Endothelial cell (in vitro differentiated cells): Measurements from ENCODE around the gene PTTG2. TPM values are rescaled to one million over a fixed set of nuclear protein-coding genes. Genes with fewer than 3 reads are reported as not detected.

ENCODE experiments used
- DNase-seq: peaks from one replicate; pipeline ENCODE4 v3.0.0; 2021; ENCODE audit warnings: low spot score
- H3K27ac Mint-ChIP-seq: one replicate; pipeline ENCODE4 v1.8.0; 2021; ENCODE audit warnings: mixed read lengths, inconsistent platforms; ENCODE audit not compliant: unreplicated experiment
- H3K27me3 Mint-ChIP-seq: one replicate; pipeline ENCODE4 v1.8.0; 2021; ENCODE audit warnings: mild to moderate bottlenecking, moderate library complexity, mixed read lengths, inconsistent platforms; ENCODE audit not compliant: unreplicated experiment
- H3K36me3 Mint-ChIP-seq: one replicate; pipeline ENCODE4 v1.8.0; 2021; ENCODE audit warnings: mild to moderate bottlenecking, low read depth, mixed read lengths, inconsistent platforms; ENCODE audit not compliant: unreplicated experiment
- H3K4me1 Mint-ChIP-seq: one replicate; pipeline ENCODE4 v1.8.0; 2021; ENCODE audit warnings: mild to moderate bottlenecking, mixed read lengths, inconsistent platforms; ENCODE audit not compliant: unreplicated experiment
- H3K4me3 Mint-ChIP-seq: one replicate; pipeline ENCODE4 v1.8.0; 2021; ENCODE audit warnings: mild to moderate bottlenecking, mixed read lengths, inconsistent platforms; ENCODE audit not compliant: unreplicated experiment
- H3K9me3 Mint-ChIP-seq: one replicate; pipeline ENCODE4 v1.8.0; 2021; ENCODE audit warnings: mixed read lengths, inconsistent platforms; ENCODE audit not compliant: unreplicated experiment
- CTCF ChIP-seq: fragments of 200-600 bp; sonication (generic); IDR thresholded peaks from one replicate; pipeline ENCODE4 v1.5.0; 2021; ENCODE audit warnings: antibody characterized with exemption; ENCODE audit not compliant: unreplicated experiment
- total RNA-seq: library from RNA; stranded (reverse); fragmentation: NEBNext Ultra II Directional; extraction: Animal tissue kit (Norgen Biotek cat#: 25700); gene quantifications from one replicate; pipeline ENCODE4 v1.2.1, GENCODE V29; 2021; ENCODE audit not compliant: unreplicated experiment

PTTG2 gene
- total RNA-seq, 1 donor from 2014 or later = not detected

- Mint-ChIP-seq H3K36me3 (no peaks in the 10 kb centered on the region), H3K27ac (peak overlapping the region; percentile 22), H3K4me3 (no peak overlapping the region), H3K4me1 (peaks cover 11% of the 10 kb centered on the region), H3K9me3 (no peaks in the 10 kb centered on the region), H3K27me3 (peaks cover 12% of the 10 kb centered on the region)
- TF ChIP-seq CTCF = no peak
- no peak for DNase-seq
These were observed 21.2 kb downstream of the PTTG2 start for GRCh38 chr4:37981425-37981824.

GRCh38 chr4:37981844-37982720 is 21.9 kb downstream of the PTTG2 start:
- Mint-ChIP-seq H3K4me1 (peaks cover 11% of the 10 kb centered on the region), H3K36me3 (no peaks in the 10 kb centered on the region), H3K27me3 (peaks cover 12% of the 10 kb centered on the region), H3K4me3 (no peak overlapping the region), H3K27ac (no peak overlapping the region), H3K9me3 (no peaks in the 10 kb centered on the region)
- no peak for TF ChIP-seq CTCF
- no peak for DNase-seq

- no peak for DNase-seq
- Mint-ChIP-seq H3K27me3 (peaks cover 12% of the 10 kb centered on the region), H3K27ac (no peak overlapping the region), H3K4me3 (no peak overlapping the region), H3K4me1 (peaks cover 11% of the 10 kb centered on the region), H3K9me3 (no peaks in the 10 kb centered on the region), H3K36me3 (no peaks in the 10 kb centered on the region)
- no peak for TF ChIP-seq CTCF
These were observed 22.5 kb downstream of the PTTG2 start for GRCh38 chr4:37982736-37983135.

GRCh38 chr4:37983951-37984350 is 23.8 kb downstream of the PTTG2 start:
- no peaks in the 10 kb centered on the region for H3K36me3 Mint-ChIP-seq
- H3K4me1 Mint-ChIP-seq = peaks cover 11% of the 10 kb centered on the region
- H3K4me3 Mint-ChIP-seq = no peak overlapping the region
- no peaks in the 10 kb centered on the region for H3K9me3 Mint-ChIP-seq
- no peak for DNase-seq
- peaks cover 7% of the 10 kb centered on the region for H3K27me3 Mint-ChIP-seq
- TF ChIP-seq CTCF = no peak
- H3K27ac Mint-ChIP-seq = no peak overlapping the region

GRCh38 chr4:37985730-37986275 is 25.6 kb downstream of the PTTG2 start:
- Mint-ChIP-seq H3K27ac (no peak overlapping the region), H3K4me1 (peaks cover 15% of the 10 kb centered on the region), H3K4me3 (no peak overlapping the region), H3K27me3 (peaks cover 5% of the 10 kb centered on the region), H3K9me3 (no peaks in the 10 kb centered on the region), H3K36me3 (no peaks in the 10 kb centered on the region)
- DNase-seq = no peak
- no peak for TF ChIP-seq CTCF
